A673 (cell line): ENCODE data around the gene RALGAPA2.

Experiments
- CTCF ChIP-seq: fragments of 300-800, 200-600 bp; sonication (generic); conservative IDR thresholded peaks from 2 replicates; pipeline ENCODE4 v1.5.1; 2017; ENCODE audit warnings: low read depth, mild to moderate bottlenecking, antibody characterized with exemption, low read length, moderate library complexity, mixed read lengths
- EZH2 ChIP-seq: fragments of 200-600 bp; sonication (generic); IDR thresholded peaks from 2 replicates; pipeline ENCODE4 v1.6.1; 2017; ENCODE audit warnings: borderline replicate concordance, low read depth, mild to moderate bottlenecking, mixed read lengths, antibody characterized with exemption, low read length; ENCODE audit not compliant: poor library complexity, severe bottlenecking

GRCh38 chr20:20466341-20466879 lies 246.0 kb downstream of the RALGAPA2 start:
- TF ChIP-seq CTCF (no peak), EZH2 (no peak)
